Endothelial cell of umbilical vein (primary cell): ENCODE measurements around the gene ZNF609. TPM values are rescaled to one million over a fixed set of nuclear protein-coding genes. Genes with fewer than 3 reads are reported as not detected.

ENCODE experiments used
- BruUV-seq: library from RNA; stranded (reverse); fragments of 400-500 nt; replicated peaks from 2 replicates; lab custom pipeline; 2021; lab: Mats Ljungman, UMichigan
- CTCF ChIA-PET: fragments of 300-600, 350-600 bp; sonication (Branson Sonifier 250); formaldehyde crosslinking; loops from one replicate; lab custom pipeline; 2021; ENCODE audit warnings: antibody characterized with exemption, inconsistent platforms; lab: Charles Lee
- POLR2A ChIA-PET: fragments of 300-600, 350-600 bp; sonication (Branson Sonifier 250); formaldehyde crosslinking; loops from one replicate; lab custom pipeline; 2021; ENCODE audit warnings: antibody characterized with exemption, inconsistent platforms; lab: Charles Lee
- DNase-seq: peaks from one replicate; pipeline ENCODE4 v3.0.0-alpha.2; 2011; ENCODE audit warnings: low read depth, low spot score
- FAIRE-seq: peaks from 2 replicates; lab custom pipeline; 2011; peaks lifted over from hg19 to GRCh38; lab: Jason Lieb, UNC
- H2AFZ ChIP-seq: 2 replicates; pipeline ENCODE4 v1.6.0; 2012; ENCODE audit warnings: low read depth, low read length, control low read depth, inconsistent platforms
- H3K27ac ChIP-seq: 2 replicates; pipeline ENCODE4 v1.5.1; 2011; ENCODE audit warnings: low read depth, mild to moderate bottlenecking, control low read depth, low read length, moderate library complexity; ENCODE audit not compliant: insufficient read depth
- H3K27me3 ChIP-seq, 2 experiments: 2 replicates each; pipeline versions ENCODE4 v1.6.0 to v1.6.1; 2011; ENCODE audit warnings: low read length in 2 of 2, mixed read lengths in 1 of 2; ENCODE audit not compliant: control insufficient read depth in 2 of 2, insufficient read depth in 2 of 2
- H3K36me3 ChIP-seq, 2 experiments: 2 replicates in 1 of 2; 3 replicates in 1 of 2; pipeline ENCODE4 v1.5.1; 2011; ENCODE audit warnings: low read length in 2 of 2, mild to moderate bottlenecking in 1 of 2, moderate library complexity in 1 of 2; ENCODE audit not compliant: control insufficient read depth in 2 of 2, insufficient read depth in 2 of 2; ENCODE audit errors: extremely low read depth in 1 of 2
- H3K4me1 ChIP-seq: 3 replicates; pipeline ENCODE4 v1.5.1; 2011; ENCODE audit warnings: mild to moderate bottlenecking, low read length; ENCODE audit not compliant: control insufficient read depth, insufficient read depth; ENCODE audit errors: extremely low read depth
- H3K4me2 ChIP-seq: 2 replicates; pipeline ENCODE4 v1.6.1; 2011; ENCODE audit warnings: low read length, control low read depth, mixed read lengths; ENCODE audit not compliant: insufficient read depth
- H3K4me3 ChIP-seq, 3 experiments: fragments of 200-600 bp in 1 of 3; sonication (generic), shearing (Covaris generic) in 1 of 3; replicated peaks in 1 of 3; 2 replicates each; pipeline ENCODE4 v1.5.1; 2011 to 2016; ENCODE audit warnings: control low read depth in 3 of 3, low read length in 3 of 3, mild to moderate bottlenecking in 2 of 3, inconsistent platforms in 1 of 3, low read depth in 1 of 3, moderate library complexity in 1 of 3; ENCODE audit not compliant: insufficient read depth in 1 of 3
- H3K79me2 ChIP-seq: 2 replicates; pipeline ENCODE4 v1.6.0; 2012; ENCODE audit warnings: low read length, inconsistent platforms; ENCODE audit not compliant: control insufficient read depth, insufficient read depth
- H3K9ac ChIP-seq: replicated peaks from 2 replicates; pipeline ENCODE3; 2011; ENCODE audit warnings: low read length, control low read depth; ENCODE audit not compliant: insufficient read depth; ENCODE audit errors: extremely low read depth
- H3K9me1 ChIP-seq: replicated peaks from 3 replicates; pipeline ENCODE4 v1.6.0; 2011; ENCODE audit warnings: mild to moderate bottlenecking, low read length; ENCODE audit not compliant: control insufficient read depth, insufficient read depth; ENCODE audit errors: extremely low read depth
- H3K9me3 ChIP-seq: replicated peaks from 2 replicates; pipeline ENCODE4 v1.5.1; 2012; ENCODE audit warnings: low read length, inconsistent platforms; ENCODE audit not compliant: control insufficient read depth, insufficient read depth
- H4K20me1 ChIP-seq: replicated peaks from 2 replicates; pipeline ENCODE3; 2011; ENCODE audit warnings: mild to moderate bottlenecking, low read length; ENCODE audit not compliant: control insufficient read depth, insufficient read depth; ENCODE audit errors: extremely low read depth
- EZH2 ChIP-seq: IDR thresholded peaks from 2 replicates; pipeline ENCODE4 v1.6.1; 2012; ENCODE audit warnings: borderline replicate concordance, low read depth, mild to moderate bottlenecking, moderate library complexity, low read length, inconsistent platforms; ENCODE audit not compliant: severe bottlenecking
- FOS ChIP-seq: IDR thresholded peaks from 2 replicates; pipeline ENCODE4 v1.6.1; 2011; ENCODE audit warnings: mild to moderate bottlenecking, low read length, moderate library complexity, borderline replicate concordance; ENCODE audit not compliant: insufficient read depth
- GATA2 ChIP-seq: IDR thresholded peaks from 2 replicates; pipeline ENCODE4 v1.7.0; 2011; ENCODE audit warnings: low read depth, mild to moderate bottlenecking, moderate library complexity, mixed read lengths, low read length; ENCODE audit not compliant: insufficient read length, insufficient read depth
- JUN ChIP-seq: IDR thresholded peaks from 2 replicates; pipeline ENCODE4 v1.6.1; 2011; ENCODE audit warnings: borderline replicate concordance, low read depth; ENCODE audit not compliant: insufficient read length, insufficient read depth
- MYC ChIP-seq: IDR thresholded peaks from one replicate; pipeline ENCODE4 v1.6.1; 2011; ENCODE audit warnings: mild to moderate bottlenecking, low read depth, low read length
- POLR2A ChIP-seq: IDR thresholded peaks from 2 replicates; pipeline ENCODE4 v1.6.1; 2012; ENCODE audit warnings: low read depth, mild to moderate bottlenecking, control low read depth, low read length
- POLR2AphosphoS5 ChIP-seq: IDR thresholded peaks from 2 replicates; pipeline ENCODE4 v1.6.1; 2012; ENCODE audit warnings: low read depth, mild to moderate bottlenecking, control low read depth, low read length, moderate library complexity; ENCODE audit not compliant: insufficient read depth
- dilution Hi-C: fragments of 300-500 bp; cut with MboI; formaldehyde crosslinking; loops from one replicate; pipeline ENCODE4 v1.15.0; 2019; ENCODE audit warnings: low sequenced_read_pairs; ENCODE audit not compliant: extremely low pct_ligation_motif_present
- intact Hi-C: fragments of 100-400 bp; cut with micrococcal nuclease; formaldehyde crosslinking; loops from one replicate; pipeline ENCODE4 v1.10.0; 2022
- polyA plus RNA-seq, 4 experiments: library from polyadenylated mRNA; depleted of rRNA in 3 of 4; stranded (reverse) in 3 of 4; unstranded in 1 of 4; fragments of >200 nt; gene quantifications; 2 replicates each; pipeline versions ENCODE4 v1.2.1 to v1.2.3, GENCODE V29; 2011 to 2012; ENCODE audit warnings: missing spikeins in 1 of 4
- total RNA-seq: library from RNA; stranded (reverse); gene quantifications from 2 replicates; pipeline ENCODE4 v1.2.3, GENCODE V29; 2021
- TF ChIP-seq, protein P1 (sequence below): IDR thresholded peaks from 2 replicates; pipeline ENCODE4 v1.6.1; 2011; ENCODE audit not compliant: insufficient read depth, insufficient read length
- TF ChIP-seq, protein P2 (sequence below), 2 donors: IDR thresholded peaks; 1 replicate in 1 of 2; 2 replicates in 1 of 2; pipeline ENCODE4 v1.5.1; 2011; ENCODE audit warnings: low read length in 2 of 2, mild to moderate bottlenecking in 2 of 2, moderate library complexity in 2 of 2, control low read depth in 1 of 2, inconsistent platforms in 1 of 2, low read depth in 1 of 2; ENCODE audit not compliant: insufficient read depth in 1 of 2; ENCODE audit errors: extremely low read depth in 1 of 2

Gene ZNF609
- total and polyA plus RNA-seq, 2 donors (not counting 3 experiments of a cell fraction or from before 2014, with no cell fraction given), result 18.2 to 49.6 TPM

DNA sequence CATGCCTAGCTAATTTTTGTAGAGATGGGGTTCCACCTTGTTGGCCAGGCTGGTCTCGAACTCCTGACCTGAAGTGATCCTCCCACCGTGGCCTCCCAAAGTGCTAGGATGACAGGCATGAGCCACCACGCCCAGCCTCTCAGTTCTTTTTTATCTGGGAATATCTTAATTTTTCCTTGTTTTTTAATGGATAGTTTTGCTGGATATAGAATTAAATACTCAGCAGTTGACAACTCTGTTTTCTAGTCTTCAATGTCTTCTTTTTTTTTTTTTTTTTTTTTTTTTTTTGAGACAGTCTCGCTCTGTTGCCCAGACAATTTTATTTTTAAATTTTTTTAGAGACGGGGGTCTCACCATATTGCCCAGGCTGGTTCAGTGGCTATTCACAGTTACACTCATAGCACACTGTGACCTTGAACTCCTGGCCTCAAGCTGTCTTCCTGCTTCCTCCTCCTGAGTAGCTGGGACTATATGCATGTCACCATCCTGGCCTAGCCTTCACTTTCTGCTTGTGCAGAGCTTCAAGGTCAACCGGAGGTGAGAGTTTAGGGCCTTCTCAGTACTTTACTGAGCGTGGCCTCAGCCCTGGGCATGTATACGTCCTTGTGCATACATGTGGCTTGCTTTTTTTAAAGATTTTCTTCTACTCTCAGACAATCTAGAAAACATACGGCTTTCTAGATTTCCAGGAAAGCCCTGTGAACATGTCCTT lies 120.5 kb downstream of the ZNF609 start:
- no peak overlapping the region for H3K4me2 ChIP-seq
- no peak for FAIRE-seq
- no peak for TF ChIP-seq POLR2AphosphoS5
- TF ChIP-seq, protein P1, sequence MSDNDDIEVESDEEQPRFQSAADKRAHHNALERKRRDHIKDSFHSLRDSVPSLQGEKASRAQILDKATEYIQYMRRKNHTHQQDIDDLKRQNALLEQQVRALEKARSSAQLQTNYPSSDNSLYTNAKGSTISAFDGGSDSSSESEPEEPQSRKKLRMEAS, result no peak
- TF ChIP-seq JUN, result no peak
- no peak for TF ChIP-seq FOS
- TF ChIP-seq EZH2, result no peak
- no peak for TF ChIP-seq GATA2
- TF ChIP-seq POLR2A, result no peak
- TF ChIP-seq MYC, result no peak
- TF ChIP-seq, protein P2, sequence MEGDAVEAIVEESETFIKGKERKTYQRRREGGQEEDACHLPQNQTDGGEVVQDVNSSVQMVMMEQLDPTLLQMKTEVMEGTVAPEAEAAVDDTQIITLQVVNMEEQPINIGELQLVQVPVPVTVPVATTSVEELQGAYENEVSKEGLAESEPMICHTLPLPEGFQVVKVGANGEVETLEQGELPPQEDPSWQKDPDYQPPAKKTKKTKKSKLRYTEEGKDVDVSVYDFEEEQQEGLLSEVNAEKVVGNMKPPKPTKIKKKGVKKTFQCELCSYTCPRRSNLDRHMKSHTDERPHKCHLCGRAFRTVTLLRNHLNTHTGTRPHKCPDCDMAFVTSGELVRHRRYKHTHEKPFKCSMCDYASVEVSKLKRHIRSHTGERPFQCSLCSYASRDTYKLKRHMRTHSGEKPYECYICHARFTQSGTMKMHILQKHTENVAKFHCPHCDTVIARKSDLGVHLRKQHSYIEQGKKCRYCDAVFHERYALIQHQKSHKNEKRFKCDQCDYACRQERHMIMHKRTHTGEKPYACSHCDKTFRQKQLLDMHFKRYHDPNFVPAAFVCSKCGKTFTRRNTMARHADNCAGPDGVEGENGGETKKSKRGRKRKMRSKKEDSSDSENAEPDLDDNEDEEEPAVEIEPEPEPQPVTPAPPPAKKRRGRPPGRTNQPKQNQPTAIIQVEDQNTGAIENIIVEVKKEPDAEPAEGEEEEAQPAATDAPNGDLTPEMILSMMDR (IDR thresholded peaks at IDR 0.05; ENCODE audit: extremely low read depth in 1 of 2, insufficient read depth in 1 of 2, low read depth in 1 of 2, low read length in 2 of 2), result no peak

More for the DNA sequence above, 120.5 kb downstream of the ZNF609 start:
- Histone ChIP-seq H3K9ac (no peak overlapping the region), H2AFZ (no peak overlapping the region), H4K20me1 (peaks cover 5% of the 10 kb centered on the region), H3K27me3 (no peaks in the 10 kb centered on the region), H3K27ac (no peak overlapping the region), H3K36me3 (no peaks in the 10 kb centered on the region), H3K4me3 (no peak overlapping the region), H3K9me1 (no peaks in the 10 kb centered on the region), H3K79me2 (peaks cover 62% of the 10 kb centered on the region), H3K9me3 (peaks cover 3% of the 10 kb centered on the region), H3K4me1 (no peaks in the 10 kb centered on the region)
- ChIA-PET CTCF (interaction anchor here (1.5 kb wide), 1 partner anchor 10 kb away, joined by 3 read pairs; no protein-coding TSS in a partner anchor), POLR2A (no interaction called here)
- no TSS peak for BruUV-seq
- intact Hi-C loops, result no loop called here
- DNase-seq, result no peak
- dilution Hi-C loops, result no loop called here
